HK-2 (cell line): ENCODE measurements around the gene DLEU7.

Experiments
- DNase-seq: peaks from one replicate; pipeline ENCODE4 v3.0.0-alpha.2; 2018; ENCODE audit not compliant: unreplicated experiment

Gene DLEU7

GRCh38 chr13:50842990-50843256 is 569 bp downstream of the DLEU7 start:
- DNase-seq, result no peak

DNA sequence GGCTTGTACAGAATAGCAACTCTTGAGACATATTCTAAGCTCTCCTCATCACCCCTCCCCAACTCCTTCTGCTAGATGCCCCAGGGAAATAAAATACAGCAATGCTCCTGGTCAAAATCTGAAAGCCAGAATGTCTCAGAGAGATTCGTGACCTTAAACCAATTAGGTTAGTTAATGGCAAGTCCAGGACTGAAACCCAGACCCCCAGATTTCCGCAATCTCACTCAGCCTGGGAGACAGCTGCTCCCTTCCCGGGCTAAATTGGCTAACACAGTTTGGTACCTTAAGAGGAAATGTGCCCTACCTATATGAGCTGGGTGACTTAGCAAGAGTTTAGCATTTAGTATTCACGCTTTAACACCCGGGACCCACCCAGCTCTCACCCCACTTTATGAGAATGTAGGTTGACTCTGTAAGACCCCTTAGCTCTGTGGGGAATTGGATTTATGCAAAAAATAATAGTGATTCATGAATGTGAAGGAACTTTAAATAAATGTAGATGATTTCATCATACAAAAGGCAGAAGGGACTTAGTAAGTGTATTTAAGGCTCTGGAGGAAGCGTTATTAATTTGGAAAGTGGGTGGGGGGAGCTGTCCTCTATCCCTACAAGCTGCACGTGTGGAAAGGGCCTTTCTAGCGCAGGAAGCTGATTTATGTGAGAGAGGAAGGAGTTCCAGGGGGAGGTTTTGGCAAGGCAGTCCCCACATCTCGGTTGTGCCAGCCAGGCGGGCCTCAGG is 1.1 kb downstream of the DLEU7 start:
- no peak for DNase-seq

DNA sequence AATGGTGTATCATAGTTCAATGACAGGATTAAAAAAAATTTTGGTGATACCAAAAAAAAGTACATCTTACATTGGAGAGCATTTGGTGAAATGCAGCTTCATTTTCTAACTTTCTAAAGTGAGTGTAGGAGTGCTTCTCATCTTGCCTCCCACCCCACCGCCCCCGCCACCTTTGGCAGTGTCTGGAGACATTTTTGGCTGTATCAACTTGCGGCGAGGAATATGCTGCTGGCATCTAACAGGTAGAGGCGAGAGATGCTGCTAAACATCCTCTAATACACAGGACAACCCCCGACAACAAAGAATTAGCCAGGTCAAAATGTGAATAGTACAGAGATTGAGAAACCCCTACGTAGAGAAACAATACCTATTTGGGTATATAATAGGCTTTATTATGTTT is 1.7 kb downstream of the DLEU7 start:
- DNase-seq, result no peak

DNA sequence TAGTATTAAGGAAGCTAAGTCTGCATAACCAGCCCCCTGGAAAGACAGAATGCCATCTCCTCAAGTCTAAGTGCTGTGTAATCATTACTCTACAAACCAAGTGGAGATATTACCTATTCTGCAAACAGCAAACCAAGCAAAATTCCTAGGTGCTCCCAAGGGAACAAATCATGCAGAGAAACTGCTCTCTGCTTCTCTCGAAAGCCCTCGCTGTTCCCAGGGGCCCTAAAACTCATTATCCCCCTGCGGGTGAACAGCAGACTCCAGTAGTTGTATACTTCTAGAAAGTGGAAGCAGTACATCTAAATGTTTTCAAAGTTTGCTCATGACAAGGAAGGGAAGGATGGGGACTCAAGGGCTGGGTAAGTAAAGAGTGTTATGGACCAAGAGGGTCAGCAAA is 3.2 kb downstream of the DLEU7 start:
- DNase-seq, result no peak

- DNase-seq, result no peak
Measured at GRCh38 chr13:50839828-50840227, 3.7 kb downstream of the DLEU7 start.

DNA sequence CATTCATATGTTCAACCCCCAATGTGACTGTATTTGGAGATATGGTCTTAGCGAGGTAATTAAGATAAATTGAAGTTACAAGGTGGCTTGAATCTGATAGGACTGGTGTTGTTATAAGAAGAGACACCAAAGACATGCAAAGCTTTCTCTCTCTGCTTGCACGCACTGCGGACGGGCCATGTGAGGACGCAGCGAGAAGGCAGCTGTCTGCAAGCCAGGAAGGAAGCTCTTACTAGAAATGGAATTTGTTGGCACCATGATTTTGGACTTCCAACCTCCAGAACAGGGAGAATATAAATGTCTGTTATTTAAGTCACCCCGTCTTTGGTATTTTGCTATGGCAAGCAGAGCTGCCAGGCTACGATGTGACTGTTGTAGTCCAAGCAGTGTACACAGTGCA is 4.8 kb downstream of the DLEU7 start:
- DNase-seq, result no peak

GRCh38 chr13:50838031-50838430 is 5.5 kb downstream of the DLEU7 start:
- DNase-seq, result no peak

- DNase-seq, result no peak
Measured at GRCh38 chr13:50831512-50831911, 12.0 kb downstream of the DLEU7 start.

- DNase-seq, result no peak
Measured at GRCh38 chr13:50829896-50830295, 13.6 kb downstream of the DLEU7 start.

DNA sequence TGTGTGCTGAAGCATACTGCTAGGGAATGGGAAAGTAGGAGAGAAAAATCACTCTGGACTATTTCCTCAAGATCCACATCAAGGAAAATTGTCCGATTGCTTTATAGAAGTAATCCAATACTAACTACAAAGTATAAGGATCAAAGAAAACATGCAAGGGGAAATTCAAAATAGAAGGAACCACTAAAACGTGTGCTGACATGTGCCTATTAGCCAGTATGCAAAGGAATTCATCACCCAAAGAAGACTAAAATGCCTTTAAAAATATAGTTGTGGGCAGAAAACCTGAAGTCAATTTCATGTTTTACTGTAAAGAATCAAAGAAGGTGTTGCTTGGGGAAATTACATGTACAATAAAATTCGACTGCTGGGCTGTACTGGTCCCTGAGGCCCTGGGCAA is 14.3 kb downstream of the DLEU7 start:
- no peak for DNase-seq

DNA sequence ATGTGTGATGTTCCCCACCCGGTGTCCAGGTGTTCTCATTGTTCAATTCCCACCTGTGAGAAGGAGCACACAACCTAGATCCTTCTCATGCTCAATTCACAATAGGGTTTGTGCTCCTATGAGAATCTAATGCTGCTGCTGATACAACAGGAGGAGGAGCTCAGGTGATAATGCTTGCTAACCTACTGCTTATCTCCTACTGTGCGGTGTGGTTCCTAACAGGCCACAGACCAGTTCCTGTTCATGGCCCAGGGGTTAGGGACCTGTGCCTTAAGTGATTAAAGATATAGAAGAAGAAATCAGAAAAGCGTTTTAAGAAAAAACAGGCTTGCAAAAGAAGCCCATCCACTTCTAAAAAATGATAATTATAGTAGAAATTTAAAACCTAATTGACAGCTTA is 17.5 kb downstream of the DLEU7 start:
- DNase-seq, result no peak

- no peak for DNase-seq
Measured at GRCh38 chr13:50812242-50812641, 31.2 kb downstream of the DLEU7 start.

GRCh38 chr13:50810998-50811397 is 32.5 kb downstream of the DLEU7 start:
- no peak for DNase-seq

- DNase-seq, result no peak
Measured at GRCh38 chr13:50810468-50810867, 33.0 kb downstream of the DLEU7 start.

DNA sequence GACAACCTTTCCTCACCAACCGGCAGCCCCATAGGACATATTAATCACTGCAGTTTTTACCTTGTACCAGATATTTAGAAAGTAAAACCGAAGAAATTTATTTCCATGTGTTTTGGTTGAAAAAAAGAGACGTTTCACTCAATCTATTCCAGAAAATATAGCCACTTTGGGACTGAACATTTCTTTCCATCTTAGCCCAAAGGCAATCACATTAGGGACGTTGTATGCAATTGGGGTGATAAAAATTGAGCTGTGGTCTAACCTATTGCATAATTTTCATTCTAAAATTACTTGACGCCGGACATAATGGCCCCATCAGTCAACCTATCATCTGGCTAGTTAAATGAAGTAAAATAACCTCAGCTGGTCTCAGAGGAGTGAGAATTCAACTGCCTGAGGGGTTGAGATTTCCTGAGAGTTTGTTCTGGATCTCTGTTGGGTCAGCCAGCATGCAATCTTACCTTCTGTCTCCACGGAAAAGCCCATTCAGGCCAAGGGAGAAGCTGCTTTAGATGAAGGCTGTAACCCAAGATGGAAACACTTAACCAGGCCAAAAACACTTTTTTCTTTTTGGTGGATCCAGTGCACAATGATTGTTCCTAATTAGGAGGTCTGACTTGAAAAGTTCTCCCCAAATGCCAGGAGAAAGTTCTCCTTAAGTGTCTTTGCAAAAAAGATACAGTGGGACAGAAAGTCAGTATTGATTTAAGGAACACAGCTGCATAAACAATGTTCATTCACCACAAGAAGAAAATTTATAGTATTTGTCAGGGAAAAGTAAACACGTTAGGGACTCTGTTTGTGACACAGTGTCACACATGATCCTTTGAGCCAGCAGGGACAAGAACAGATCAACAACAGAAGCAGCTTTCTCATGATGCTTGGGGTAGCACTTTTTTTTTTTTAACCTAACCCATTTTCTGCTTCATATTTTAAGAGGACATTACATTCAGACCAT is 34.1 kb downstream of the DLEU7 start:
- no peak for DNase-seq

DNA sequence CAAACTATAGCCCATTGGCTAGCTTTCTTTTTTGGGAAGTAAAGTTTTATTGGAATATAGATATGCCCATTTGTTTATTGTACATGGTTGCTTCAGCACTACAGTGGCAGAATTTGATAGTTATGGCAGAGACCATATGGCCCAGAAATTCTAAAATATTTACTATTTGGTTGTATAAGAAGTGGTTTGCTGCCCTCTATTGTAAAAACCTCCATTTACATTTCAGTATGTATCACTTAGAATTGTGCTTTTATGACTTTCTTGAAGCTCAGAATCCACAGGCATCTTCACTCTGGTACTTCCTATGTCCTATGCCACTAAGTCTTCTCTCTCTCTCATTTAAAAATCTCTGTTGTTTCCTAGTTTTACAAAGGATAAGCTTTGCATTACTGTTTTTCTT is 37.7 kb downstream of the DLEU7 start:
- no peak for DNase-seq

GRCh38 chr13:50801087-50801931 is 42.2 kb downstream of the DLEU7 start:
- DNase-seq, result peak; percentile 18

DNA sequence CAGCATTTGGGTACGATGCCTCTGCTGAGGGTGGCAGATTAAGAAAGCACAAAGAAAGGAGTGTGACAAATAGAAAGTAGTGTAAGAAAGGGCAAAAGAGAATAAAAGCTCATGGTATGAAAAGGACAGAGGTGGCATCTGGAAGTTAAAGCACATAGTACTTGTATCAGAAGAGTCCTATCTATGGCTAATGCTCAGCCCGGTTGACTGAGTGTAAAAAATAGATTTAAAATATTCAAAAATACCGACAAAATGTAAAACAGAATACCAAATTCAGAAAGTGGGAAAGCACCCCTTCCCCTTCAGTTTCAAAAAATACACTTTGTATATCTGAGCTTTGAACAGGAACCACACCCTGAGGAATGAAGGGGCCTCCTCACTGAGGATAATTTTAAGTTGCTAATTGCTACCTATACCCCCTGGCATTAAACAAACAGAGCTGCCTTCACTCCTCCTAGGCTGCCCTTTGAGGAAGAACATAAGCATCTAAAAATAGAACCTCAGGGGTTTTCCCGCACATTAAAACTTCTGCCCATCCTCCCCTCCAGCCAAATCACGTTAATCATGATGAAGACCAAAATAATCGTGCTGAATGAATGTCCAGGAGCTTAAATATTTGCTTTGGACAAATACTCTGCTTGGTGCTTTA is 43.3 kb downstream of the DLEU7 start:
- DNase-seq, result no peak

DNA sequence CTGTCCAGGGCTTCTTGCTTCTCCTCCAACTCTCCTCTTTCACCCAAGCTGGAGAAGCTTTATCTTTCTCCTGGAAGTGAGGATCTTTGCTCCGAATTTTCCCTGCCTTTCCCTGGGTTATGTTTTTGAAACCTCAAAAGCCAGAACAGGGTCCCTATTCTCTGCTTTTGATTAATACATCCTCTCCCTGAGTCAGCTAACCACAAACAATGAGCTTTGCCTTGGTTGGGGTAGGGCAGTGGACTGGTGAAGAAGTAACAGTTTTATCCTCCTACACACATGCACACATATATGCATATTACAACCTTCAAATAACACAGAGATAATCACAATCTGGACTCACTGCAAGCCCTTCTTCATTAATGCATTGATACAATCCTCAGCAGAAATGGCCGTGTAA is 44.6 kb downstream of the DLEU7 start:
- no peak for DNase-seq

GRCh38 chr13:50797091-50797490 is 46.4 kb downstream of the DLEU7 start:
- DNase-seq, result no peak

DNA sequence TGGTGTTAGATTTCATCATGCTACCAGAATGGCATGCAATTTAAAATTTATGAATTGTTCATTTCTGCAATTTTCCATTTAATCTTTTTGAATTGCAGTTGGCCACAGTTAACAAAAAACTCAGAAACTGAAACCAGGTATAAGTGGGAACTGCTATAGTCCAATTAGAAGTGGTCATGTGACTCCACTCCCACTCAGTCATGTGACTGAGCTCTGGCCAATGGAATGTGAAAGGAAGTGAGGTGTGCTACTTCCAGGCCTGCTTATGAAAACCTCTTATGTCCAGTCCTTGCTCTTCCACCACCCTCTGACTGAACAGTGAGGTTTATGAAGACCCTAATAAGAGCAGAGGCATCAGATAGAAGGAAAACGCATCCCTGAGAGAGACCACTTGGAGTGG is 47.0 kb downstream of the DLEU7 start:
- no peak for DNase-seq

DNA sequence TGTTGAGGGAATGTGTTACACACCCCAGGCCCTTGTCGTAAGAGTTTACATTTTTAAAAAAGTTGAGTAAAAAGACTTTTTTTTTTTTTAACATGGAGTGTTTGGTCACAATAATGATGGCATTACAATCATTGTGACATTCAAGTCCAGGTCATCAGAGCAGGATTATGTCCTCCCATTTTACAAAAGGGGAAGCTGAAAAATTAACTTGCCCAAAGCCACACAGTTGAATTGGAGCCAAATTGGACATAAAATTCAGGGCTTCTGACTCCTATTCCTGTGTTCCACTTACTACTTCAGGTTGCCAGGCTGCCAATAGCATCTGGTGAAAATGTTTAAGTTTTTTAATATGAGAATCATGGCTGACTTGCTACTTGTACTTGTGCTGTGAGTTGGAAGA is 49.3 kb downstream of the DLEU7 start:
- no peak for DNase-seq
